HG02610 (cell line): Measurements from ENCODE around the gene FCGR2B.
A peak's percentile ranks its signal among the peaks of the same experiment; 100 is the strongest.
"Not testable (repeated sequence)": the region's sequence is repeated elsewhere in the genome, so short reads cannot be mapped to it uniquely, and the experiment has no call there.

Source experiments
- ATAC-seq: cut with Tn5 transposase; IDR thresholded peaks from one replicate; pipeline ENCODE4 v1.9.1; 2021; ENCODE audit warnings: mild to moderate bottlenecking, moderate library complexity; ENCODE audit not compliant: unreplicated experiment

Gene FCGR2B

GRCh38 chr1:161705537-161705936 lies 42.6 kb downstream of the FCGR2B start:
- peak; percentile 24 for ATAC-seq

- peak; percentile 11 for ATAC-seq
These were observed 43.2 kb downstream of the FCGR2B start for GRCh38 chr1:161706113-161706481.

- peak; percentile 78 for ATAC-seq
These were observed 43.8 kb downstream of the FCGR2B start, which contains the start of gene FCRLA for GRCh38 chr1:161706482-161707347. TSS of gene FCRLA (plus strand) at chr1:161707229. CDS start at chr1:161707265, 36 bp downstream.

GRCh38 chr1:161707503-161707902 lies 44.6 kb downstream of the FCGR2B start:
- ATAC-seq = no peak

- ATAC-seq = no peak
These were observed 46.4 kb downstream of the FCGR2B start for GRCh38 chr1:161709373-161709772.

GRCh38 chr1:161710560-161710959 lies 47.6 kb downstream of the FCGR2B start:
- no peak for ATAC-seq

GRCh38 chr1:161718559-161719324 lies 55.8 kb downstream of the FCGR2B start:
- peak; percentile 47 for ATAC-seq

- peak; percentile 51 for ATAC-seq
These were observed 56.3 kb downstream of the FCGR2B start for GRCh38 chr1:161719325-161719611.

GRCh38 chr1:161720422-161720821 lies 57.5 kb downstream of the FCGR2B start:
- ATAC-seq = no peak

GRCh38 chr1:161720956-161721737 lies 58.2 kb downstream of the FCGR2B start, which contains the start of gene FCRLB:
TSS of gene FCRLB (plus strand) at chr1:161721544. CDS start at chr1:161722673, 1,129 bp downstream.
- ATAC-seq = no peak

GRCh38 chr1:161721738-161722343 lies 58.9 kb downstream of the FCGR2B start:
- peak; percentile 37 for ATAC-seq

- ATAC-seq = no peak
These were observed 59.5 kb downstream of the FCGR2B start for GRCh38 chr1:161722406-161722805.

GRCh38 chr1:161723459-161724141 lies 60.7 kb downstream of the FCGR2B start:
- ATAC-seq = no peak

GRCh38 chr1:161725258-161725907 lies 62.4 kb downstream of the FCGR2B start:
- not testable (repeated sequence) for ATAC-seq

GRCh38 chr1:161725908-161726472 lies 63.0 kb downstream of the FCGR2B start:
- peak; percentile 18 for ATAC-seq

- ATAC-seq = peak; percentile 53
These were observed 63.7 kb downstream of the FCGR2B start for GRCh38 chr1:161726473-161727255.

- no peak for ATAC-seq
These were observed 64.4 kb downstream of the FCGR2B start for GRCh38 chr1:161727256-161727924.
